Lung microvascular endothelial cell (primary cell): ENCODE results near the gene CDK19. TPM values are rescaled to one million over a fixed set of nuclear protein-coding genes. Genes with fewer than 3 reads are reported as not detected.

ENCODE experiments used
- DNase-seq, 2 donors: peaks; one replicate each; pipeline versions ENCODE4 v3.0.0 to v3.0.0-alpha.2; 2010; ENCODE audit warnings: low read depth in 2 of 2
- total RNA-seq: library from RNA; depleted of rRNA; stranded (reverse); fragments of >200 nt; gene quantifications from 2 replicates; pipeline ENCODE4 v1.2.1, GENCODE V29; 2014

CDK19 gene
- total RNA-seq, 1 donor from 2014 or later = 6.0 TPM

- DNase-seq = no peak
These were observed 155.1 kb downstream of the CDK19 start for GRCh38 chr6:110660066-110660655.

DNA sequence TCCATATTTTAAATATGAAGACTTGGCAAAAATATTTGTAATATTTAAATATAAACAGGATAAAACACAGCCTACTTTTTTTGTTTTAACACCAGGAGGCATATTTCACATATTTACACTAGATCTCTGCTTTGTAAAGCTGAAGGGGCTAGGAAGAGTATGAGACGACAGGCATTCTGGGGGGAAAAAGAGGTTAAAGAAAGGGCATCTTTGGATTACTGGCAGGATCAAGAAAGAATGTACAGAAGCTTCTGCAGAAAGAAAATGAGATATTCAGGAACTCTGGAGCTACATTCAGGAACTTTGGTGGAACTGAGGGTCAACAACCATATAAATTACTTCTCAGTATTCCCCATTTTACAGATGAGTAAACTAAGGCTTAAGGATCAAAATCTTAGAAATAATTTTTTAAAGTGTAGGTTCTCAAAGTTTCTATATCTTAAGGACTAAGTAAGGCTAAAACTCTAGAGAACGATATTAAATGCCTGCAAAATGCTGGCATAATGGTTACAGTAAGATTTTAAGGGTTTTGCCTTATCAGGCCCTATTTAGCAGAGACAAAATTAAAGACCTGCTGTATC is 156.5 kb downstream of the CDK19 start:
- no peak for DNase-seq

DNA sequence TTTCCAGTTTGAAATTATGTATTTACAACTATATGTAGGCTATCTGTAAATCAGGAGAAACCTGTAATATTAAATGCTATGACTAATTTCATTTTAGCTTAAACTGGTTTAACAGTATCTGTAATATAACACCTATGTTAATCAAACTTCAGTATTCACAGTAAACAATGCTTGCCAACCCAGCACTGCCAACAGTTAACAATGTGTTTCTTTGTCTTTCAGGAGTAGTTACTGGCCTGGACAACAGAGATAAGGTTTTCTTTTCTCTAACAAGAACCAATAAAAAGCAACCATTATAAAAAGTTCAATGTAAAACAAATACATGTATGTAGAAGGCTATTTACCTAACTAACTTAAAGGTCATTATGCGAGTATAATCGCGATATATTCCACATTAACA is 158.8 kb downstream of the CDK19 start:
- DNase-seq = peak in 1 of 2 donors; percentile 5

DNA sequence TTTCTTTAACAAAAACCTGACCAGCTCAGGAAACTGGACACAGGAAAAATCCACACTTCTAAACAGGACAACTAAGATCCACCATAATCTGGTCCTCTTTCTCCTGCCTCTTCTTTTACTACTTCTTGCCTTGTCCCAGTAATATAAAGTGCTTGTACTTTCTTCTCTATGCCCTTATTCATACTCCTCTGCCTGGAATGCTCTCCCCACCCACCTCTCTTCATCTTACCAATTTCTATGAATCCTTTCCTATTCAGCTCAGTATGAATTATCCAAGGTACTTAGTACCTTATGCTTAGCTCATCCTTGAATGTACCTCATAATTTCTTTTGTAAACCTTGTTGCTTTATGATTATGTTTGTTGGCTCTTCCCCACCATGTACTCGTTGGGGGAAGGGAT is 159.4 kb downstream of the CDK19 start:
- no peak for DNase-seq

- no peak for DNase-seq
These were observed 161.0 kb downstream of the CDK19 start for GRCh38 chr6:110654096-110654820.

GRCh38 chr6:110653381-110653780 is 161.9 kb downstream of the CDK19 start:
- DNase-seq = no peak

GRCh38 chr6:110652520-110652919 is 162.7 kb downstream of the CDK19 start:
- no peak for DNase-seq

GRCh38 chr6:110650755-110651154 is 164.5 kb downstream of the CDK19 start:
- DNase-seq = no peak

DNA sequence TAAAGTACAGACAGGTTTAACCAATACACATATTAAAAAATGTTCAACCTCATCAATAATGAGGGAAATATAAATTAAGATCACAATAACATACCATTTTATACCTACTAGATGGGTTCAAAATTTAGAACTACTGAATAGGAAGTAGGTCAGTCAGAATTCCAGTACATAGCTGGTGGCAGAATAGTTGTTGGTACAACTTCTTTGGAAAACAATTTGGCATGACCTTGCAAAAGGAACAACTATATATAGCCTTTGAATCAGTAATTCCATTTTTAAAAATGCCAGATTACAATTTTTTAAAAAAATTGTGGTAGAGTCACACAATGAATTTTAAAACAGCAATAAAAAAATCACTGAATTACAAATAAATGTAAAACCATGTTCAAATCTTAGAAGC is 165.6 kb downstream of the CDK19 start:
- no peak for DNase-seq

DNA sequence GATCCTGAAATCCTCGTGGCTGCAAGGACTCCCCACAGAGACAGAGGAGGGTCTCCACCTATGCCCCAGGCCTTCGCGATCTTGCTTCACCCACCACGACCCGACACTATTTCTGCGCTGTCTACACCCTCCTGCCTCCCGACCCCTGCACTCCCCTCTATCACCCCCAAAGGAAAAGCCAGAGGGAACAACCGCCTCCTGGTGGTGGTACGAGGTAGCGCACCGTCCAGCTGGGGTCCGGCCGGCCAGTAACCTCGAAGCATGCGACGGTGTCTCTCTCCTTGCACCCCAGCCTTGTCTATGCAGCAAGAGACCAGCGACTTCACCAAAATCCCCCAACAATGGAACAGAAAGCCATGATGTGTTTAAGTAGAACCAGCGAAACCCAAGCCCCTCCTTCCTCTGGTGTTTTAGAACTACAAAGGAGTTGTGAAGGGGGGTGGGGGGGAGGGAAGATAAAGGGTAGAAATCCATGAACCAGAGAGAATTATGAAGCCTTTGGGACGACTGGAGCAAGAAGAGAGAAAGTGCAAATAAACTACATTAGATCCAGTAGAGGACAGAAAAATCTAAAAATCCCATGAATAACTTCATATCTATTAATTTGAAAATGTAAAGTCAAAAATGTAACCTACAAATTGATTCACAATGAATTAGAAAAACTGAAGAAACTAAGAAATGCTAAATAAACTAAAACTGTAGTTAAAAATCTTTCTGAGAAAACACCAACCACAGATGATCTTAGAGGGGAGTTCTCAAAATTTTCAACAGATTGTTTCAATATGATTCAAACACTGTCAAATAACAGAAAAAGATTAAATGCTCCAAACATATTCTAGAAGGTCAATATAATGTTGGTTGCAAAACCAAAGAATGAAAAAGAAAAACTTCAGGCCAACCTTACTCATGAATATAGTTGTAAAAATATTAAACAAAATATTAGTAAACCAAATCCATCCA is 168.0 kb downstream of the CDK19 start:
- DNase-seq = no peak

DNA sequence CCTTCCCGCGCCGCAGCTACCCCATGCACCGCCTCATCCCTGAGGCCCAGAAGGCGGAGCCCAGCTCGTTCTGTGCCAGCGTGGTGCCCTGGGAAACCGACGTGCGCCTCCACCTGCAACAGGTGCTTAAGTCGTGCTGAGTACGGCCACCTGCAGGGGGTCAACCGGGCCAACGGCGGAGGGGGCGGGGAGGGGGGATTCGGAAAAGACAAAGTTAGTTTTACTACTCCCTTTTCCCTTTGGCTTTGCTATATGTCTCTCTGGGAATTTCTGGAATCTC is 168.9 kb downstream of the CDK19 start:
- DNase-seq = no peak

DNA sequence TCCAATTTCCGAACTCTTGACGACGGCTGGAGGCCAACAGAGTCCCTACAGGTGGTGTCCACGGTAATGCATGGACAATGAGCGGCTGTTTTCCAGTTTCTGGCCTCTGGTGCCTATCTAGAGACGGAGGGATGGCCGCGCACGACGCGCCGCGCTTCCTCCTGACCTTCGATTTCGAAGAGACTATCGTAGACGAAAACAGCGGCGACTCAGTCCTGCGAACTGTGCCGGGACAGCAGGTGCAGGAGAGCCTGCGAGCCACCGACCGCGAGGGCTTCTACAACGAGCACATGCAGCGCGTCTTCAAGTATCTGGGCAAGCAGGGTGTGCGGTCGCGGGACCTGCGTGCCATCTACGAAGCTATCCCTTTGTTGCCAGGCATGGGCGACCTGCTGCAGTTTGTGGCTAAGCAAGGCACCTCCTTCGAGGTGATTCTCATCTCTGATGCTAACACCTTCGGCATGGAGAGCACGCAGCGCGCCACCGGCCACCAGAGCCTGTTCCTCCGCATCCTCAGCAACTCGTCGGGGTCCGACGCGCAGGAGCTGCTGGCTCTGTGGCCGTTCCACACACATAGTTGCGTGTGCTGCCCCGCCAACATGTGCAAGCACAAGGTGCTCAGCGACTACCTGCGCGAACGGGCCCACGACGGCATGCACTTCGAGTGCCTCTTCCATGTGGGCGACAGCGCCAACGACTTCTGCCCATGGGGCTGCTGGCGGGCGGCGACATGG is 169.4 kb downstream of the CDK19 start:
- DNase-seq = no peak

GRCh38 chr6:110643175-110643574 is 172.1 kb downstream of the CDK19 start:
- DNase-seq = peak in 1 of 2 donors; percentile 12

DNA sequence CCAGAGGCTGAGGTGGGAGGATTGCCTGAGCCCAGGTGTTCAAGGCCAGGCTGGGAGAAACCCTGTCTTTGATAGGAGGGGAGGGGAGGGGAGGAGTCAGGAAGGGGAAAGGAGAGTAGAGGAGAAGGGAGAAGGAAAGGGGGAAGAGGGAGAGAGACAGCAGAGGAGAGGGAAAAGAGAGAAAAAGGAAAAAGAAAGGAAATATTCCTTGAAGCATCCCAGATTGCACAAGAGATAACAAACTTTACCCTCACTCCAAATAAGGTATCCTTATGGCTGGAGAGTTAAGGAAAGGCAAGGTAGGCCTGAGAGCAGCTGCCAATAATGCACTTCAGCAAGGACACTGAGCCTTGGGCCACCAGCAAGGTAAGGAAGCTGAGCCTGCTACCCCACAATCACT is 172.6 kb downstream of the CDK19 start:
- no peak for DNase-seq

DNA sequence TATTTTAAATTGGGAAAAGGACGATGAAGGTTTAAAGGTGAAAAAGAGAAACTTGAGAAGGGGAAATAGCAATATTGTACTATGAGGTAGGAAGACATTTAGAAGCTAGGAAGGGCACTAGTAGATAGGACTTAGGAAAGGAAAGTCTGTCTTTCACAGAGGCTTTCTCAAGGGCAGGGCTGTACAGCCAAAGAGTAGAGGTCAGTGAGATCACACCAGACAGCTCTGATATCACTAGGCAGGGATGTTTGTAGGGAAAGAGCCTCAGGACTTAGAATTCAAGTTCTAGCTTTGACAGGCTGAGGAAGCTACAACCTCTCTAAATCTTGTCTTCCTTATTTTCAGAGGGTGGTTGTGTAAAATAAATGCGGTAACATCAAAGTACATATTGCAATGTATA is 178.5 kb downstream of the CDK19 start:
- DNase-seq = no peak

DNA sequence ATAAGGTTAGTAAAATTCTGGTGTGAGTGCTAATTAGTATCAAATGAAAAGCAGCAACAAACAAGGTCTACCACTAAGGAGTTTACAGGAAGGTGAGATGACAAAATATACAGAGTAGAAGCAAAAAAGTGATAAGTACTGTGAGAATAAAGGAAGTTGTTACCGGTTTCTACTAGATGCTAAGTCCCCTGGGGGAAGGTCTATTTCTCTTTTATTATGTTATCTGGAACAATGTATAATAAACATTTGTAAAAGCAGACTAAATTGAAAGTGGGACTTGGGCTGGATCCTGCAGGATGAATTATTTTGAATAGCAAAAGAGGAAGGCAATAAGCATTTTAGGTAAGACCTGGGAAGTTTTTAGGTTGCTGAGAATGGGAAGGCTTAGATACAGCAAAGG is 180.2 kb downstream of the CDK19 start:
- no peak for DNase-seq

- no peak for DNase-seq
These were observed 181.5 kb downstream of the CDK19 start for GRCh38 chr6:110633731-110634213.

GRCh38 chr6:110629153-110629552 is 186.1 kb downstream of the CDK19 start:
- no peak for DNase-seq

DNA sequence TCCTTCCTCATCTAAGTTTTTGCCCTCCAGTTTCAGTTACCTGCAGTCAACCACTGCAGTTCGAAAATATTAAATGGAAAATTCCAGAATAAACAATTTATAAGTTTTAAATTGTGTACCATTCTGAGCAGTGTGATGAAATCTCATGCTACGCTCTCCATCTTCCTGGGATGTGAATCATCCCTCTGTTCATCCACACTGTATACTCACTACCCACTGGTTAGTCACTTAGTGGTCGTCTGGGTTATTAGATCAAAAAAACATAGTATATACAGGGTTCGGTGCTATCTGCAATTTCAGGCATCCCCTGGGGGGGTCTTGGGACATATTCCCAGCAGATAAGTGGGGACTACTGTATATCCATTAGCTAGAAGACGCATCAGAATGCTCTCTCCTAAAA is 186.9 kb downstream of the CDK19 start:
- peak in 1 of 2 donors; percentile 35 for DNase-seq

DNA sequence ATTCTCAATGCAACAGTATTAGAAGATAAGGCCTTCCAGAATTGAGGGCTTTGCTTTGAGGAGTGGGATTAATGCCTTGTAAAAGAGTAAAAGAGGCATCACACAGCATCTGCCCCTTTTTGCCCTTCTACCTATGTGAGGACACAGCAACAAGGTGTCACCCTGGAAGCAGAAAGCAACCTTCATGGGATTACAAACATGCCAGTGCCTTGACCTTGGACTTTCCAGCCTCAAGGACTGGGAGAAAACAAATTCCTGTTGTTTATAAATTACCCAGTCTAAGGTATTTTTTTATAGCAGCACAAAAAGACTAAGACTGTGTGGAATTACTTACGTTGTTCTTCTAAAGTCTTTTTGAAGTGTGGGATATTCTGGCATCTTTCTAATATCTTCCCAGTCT is 188.8 kb downstream of the CDK19 start:
- DNase-seq = no peak

DNA sequence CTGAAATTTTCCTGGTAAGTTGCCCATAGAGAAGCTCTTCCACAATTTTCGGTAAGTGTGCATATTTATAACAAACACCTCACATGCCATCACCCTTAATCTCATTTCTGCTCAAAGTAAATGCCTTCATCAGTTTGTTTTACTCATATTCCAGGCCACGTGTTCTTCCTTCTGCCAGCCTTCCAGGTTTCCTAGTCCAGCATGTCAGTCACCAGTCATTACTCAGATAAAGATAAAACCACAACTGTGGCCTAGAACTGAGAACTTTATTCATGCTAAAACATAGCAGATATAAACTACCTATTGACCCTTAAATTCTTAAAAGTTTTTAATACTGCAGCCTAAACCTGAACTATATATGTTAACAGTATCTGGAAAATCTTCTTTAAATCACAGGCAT is 189.4 kb downstream of the CDK19 start:
- peak in 1 of 2 donors; percentile 21 for DNase-seq
